ENCODE data around the gene PKD1.
A peak's percentile ranks its signal among the peaks of the same experiment; 100 is the strongest.

PKD1 gene

GRCh38 chr16:2161911-2162310, 26.2 kb upstream of the PKD1 start:
- H3K4me3 ChIP-seq (ENCODE audit: low read length): no peak overlapping the region
- DNase-seq (ENCODE audit: low read depth): no peak
- no peak for TF ChIP-seq CTCF (IDR thresholded peaks at IDR 0.05; ENCODE audit: insufficient read depth, low read depth, low read length, missing control alignments)

GRCh38 chr16:2160915-2161551, 25.3 kb upstream of the PKD1 start:
- DNase-seq (ENCODE audit: low read depth): no peak
- TF ChIP-seq CTCF (IDR thresholded peaks at IDR 0.05; ENCODE audit: insufficient read depth, low read depth, low read length, missing control alignments): no peak
- H3K4me3 ChIP-seq (ENCODE audit: low read length): no peak overlapping the region

GRCh38 chr16:2159175-2159838, 23.6 kb upstream of the PKD1 start:
- H3K4me3 ChIP-seq (ENCODE audit: low read length): no peak overlapping the region
- no peak for TF ChIP-seq CTCF (IDR thresholded peaks at IDR 0.05; ENCODE audit: insufficient read depth, low read depth, low read length, missing control alignments)
- DNase-seq (ENCODE audit: low read depth): no peak

- TF ChIP-seq CTCF (IDR thresholded peaks at IDR 0.05; ENCODE audit: insufficient read depth, low read depth, low read length, missing control alignments): no peak
- no peak for DNase-seq (ENCODE audit: low read depth)
- no peak overlapping the region for H3K4me3 ChIP-seq (ENCODE audit: low read length)
Observed at GRCh38 chr16:2158262-2158638, 22.6 kb upstream of the PKD1 start.

GRCh38 chr16:2157480-2158261, 22.0 kb upstream of the PKD1 start:
- no peak overlapping the region for H3K4me3 ChIP-seq (ENCODE audit: low read length)
- no peak for DNase-seq (ENCODE audit: low read depth)
- TF ChIP-seq CTCF (IDR thresholded peaks at IDR 0.05; ENCODE audit: insufficient read depth, low read depth, low read length, missing control alignments): no peak

- DNase-seq (ENCODE audit: low read depth): no peak
- H3K4me3 ChIP-seq (ENCODE audit: low read length): peak overlapping the region; percentile 92
- no peak for TF ChIP-seq CTCF (IDR thresholded peaks at IDR 0.05; ENCODE audit: insufficient read depth, low read depth, low read length, missing control alignments)
Observed at GRCh38 chr16:2156849-2157224, 21.1 kb upstream of the PKD1 start.
